GM13977 (cell line): ENCODE measurements around the gene KCNE4.

Experiments
- DNase-seq: peaks from one replicate; pipeline ENCODE4 v3.0.0; 2012; ENCODE audit warnings: low spot score
- in situ Hi-C: fragments of 300-500 bp; cut with MboI; formaldehyde crosslinking; loops from one replicate; pipeline ENCODE4 v1.12.0; 2022; ENCODE audit warnings: low sequenced_read_pairs, low pct_unique_long_range_greater_than_20kb, mixed read lengths, inconsistent platforms; ENCODE audit not compliant: unreplicated experiment
- TF ChIP-seq, protein P1 (sequence below): IDR thresholded peaks from 2 replicates; pipeline ENCODE4 v1.5.1; 2012; ENCODE audit warnings: mild to moderate bottlenecking, control low read depth; ENCODE audit not compliant: insufficient read depth; ENCODE audit errors: extremely low read depth, missing control alignments

Gene KCNE4

DNA sequence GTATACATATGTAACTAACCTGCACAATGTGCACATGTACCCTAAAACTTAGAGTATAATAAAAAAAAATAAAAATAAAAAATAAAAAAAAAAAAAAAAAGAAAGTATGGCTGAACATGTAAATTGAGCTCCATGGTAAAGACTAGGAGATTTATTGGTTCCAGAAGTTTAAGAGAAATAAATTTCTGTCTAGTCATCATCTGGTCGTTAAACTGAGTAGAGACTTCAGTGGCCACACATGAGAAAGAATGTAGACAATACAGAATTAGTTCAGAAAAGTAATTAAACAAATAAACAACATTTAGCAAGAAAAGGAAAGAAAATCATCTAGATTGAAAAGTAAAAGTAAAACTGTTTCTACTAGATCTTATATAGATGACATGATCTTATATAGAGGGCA, 12.4 kb upstream of the KCNE4 start:
- no peak for DNase-seq
- TF ChIP-seq, protein P1, sequence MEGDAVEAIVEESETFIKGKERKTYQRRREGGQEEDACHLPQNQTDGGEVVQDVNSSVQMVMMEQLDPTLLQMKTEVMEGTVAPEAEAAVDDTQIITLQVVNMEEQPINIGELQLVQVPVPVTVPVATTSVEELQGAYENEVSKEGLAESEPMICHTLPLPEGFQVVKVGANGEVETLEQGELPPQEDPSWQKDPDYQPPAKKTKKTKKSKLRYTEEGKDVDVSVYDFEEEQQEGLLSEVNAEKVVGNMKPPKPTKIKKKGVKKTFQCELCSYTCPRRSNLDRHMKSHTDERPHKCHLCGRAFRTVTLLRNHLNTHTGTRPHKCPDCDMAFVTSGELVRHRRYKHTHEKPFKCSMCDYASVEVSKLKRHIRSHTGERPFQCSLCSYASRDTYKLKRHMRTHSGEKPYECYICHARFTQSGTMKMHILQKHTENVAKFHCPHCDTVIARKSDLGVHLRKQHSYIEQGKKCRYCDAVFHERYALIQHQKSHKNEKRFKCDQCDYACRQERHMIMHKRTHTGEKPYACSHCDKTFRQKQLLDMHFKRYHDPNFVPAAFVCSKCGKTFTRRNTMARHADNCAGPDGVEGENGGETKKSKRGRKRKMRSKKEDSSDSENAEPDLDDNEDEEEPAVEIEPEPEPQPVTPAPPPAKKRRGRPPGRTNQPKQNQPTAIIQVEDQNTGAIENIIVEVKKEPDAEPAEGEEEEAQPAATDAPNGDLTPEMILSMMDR, result no peak
- in situ Hi-C loops, result no loop called here

DNA sequence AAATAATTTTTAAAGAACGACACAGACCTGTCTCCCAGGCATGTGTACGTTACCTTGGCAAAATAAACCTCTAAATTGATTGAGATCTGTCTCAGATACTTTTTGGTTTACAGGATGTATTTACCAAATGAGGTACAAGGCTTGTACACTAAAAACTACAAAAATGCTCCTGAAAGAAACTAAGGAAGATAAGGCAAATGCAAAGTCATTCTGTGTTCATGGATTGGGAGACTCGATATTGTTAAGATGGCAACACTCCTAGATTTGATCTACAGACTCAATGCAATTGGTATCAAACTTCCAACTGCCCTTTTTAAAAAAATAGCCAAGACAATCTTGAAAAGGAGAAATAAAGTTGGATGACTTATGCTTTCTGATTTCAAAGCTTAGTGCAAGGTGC, 11.5 kb upstream of the KCNE4 start:
- TF ChIP-seq, protein P1, result no peak
- no peak for DNase-seq
- in situ Hi-C loops, result no loop called here

DNA sequence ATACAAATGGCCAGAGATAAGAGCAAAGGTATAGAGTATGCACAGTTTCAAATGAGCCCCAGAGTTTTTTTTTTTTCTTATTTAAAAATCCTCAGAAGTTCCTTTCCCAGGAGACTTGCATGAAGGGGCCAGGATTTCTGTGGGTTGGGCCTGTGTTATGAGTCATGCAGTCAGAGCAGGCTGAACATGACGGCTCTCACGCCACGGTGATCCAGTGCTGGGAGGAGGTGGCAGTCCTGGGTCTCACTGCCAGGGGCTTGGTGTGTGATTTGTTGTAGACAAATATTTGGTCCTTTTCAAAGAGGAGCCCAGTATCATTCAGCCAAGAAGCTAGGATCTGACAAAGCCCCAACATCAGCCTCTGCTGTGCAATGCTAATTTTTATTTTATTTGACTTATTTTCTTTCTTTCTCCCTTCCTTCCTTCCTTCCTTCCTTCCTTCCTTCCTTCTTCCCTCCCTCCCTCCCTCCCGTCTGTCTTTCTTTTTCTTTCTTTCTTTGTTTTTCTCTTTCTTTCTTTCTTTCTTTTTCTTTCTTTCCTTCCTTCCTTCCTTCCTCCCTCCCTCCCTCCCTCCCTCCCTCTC, 10.4 kb upstream of the KCNE4 start:
- DNase-seq, result no peak
- TF ChIP-seq, protein P1, result no peak
- in situ Hi-C loops, result no loop called here

DNA sequence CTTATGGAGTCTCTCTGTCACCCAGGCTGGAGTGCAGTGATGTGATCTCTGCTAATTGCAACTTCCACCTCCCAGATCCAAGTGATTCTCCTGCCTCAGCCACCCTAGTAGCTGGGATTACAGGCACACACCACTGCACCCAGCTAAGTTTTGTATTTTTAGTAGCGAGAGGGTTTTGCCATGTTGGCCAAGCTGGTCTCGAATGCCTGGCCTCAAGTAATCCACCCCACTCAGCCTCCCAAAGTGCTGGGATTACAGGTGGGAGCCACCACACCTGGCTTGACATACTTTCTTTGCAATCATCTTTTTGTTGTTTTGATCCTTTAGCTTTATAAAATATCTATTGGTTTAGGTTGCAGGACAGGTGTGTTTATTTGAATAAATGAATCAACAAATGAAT, 9.7 kb upstream of the KCNE4 start:
- in situ Hi-C loops, result no loop called here
- DNase-seq, result no peak
- TF ChIP-seq, protein P1, result no peak

DNA sequence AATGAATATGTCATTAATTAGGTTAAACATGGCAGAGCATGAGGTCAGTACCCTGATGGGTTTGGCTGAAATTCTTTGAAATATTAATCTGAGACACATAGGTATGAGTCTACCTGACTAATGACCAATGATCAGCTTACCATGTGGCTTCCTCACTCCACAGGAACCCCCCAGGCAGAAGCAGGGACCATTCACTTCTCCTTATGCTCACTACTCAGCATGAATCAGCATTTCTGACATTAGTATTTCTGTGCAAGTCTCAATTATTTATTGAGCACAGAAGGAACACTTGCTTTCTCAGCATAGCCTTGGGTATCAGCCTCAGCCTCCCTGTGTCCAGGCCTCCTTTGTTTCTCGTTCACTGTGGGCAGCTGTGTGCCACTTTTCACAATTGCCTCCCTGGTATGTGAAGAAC, 9.3 kb upstream of the KCNE4 start:
- in situ Hi-C loops, result no loop called here
- no peak for DNase-seq
- TF ChIP-seq, protein P1, result no peak

DNA sequence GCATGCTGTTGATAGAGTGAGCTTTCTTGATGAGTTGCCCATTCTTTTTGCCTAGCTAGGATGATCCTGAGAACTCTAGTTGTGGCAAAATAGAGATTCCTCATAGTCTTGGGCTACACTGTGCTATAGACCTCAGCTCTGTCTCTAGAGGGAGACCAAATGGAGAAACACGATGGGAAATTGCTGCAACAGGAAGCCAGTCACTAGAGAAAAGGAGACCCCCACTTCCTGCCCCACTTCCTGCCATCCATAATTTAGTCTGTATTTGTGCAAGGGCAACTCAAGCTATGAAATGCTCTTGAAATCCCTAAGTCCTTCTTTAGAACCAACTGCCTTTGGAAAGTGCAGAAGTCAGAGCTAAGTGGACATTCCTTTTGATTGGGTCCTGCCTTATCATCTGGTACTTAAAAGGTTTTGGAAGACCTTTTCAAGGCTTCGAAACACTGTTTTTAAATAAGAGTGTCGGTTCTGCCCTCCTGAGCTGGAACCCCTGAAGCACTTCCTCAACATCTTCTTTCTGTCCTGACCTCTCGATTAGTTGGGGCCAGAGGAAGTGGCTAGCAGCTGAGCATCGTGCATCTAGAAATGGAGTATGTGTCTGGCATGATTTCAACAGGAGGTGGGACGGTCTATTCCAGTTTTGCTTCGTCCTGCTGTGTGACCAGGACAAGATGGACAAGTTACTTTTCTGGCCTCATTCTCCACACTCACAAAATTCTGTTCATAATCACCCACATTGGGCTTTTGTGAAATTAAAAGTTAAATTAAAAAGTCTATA, 8.6 kb upstream of the KCNE4 start:
- TF ChIP-seq, protein P1, result no peak
- in situ Hi-C loops, result no loop called here
- DNase-seq, result no peak
